Measurements from ENCODE around the gene TEAD3.
"Not testable (repeated sequence)": the region's sequence is repeated elsewhere in the genome, so short reads cannot be mapped to it uniquely, and the experiment has no call there.

Gene TEAD3

GRCh38 chr6:35445691-35446090 is 51.2 kb downstream of the TEAD3 start:
- no peak for DNase-seq

- no peak for DNase-seq
Observed at GRCh38 chr6:35443341-35444030, 53.4 kb downstream of the TEAD3 start.

DNA sequence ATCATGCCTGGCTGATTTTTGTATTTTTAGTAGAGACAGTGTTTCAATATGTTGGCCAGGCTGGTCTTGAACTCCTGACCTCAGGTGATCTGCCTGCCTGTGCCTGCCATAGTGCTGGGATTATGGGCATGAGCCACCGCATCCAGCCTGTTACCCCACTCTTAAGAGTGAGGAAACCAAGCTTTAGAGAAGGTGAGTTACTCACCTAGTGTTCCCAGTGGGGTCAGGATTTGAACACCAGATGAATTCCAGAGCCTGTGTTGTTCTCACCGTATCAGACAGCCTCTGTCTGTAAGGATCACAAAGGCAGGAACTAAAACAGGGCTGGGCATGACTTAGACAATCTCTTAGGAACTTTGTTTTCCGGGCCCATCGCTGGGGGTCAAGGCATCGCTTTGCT is 54.2 kb downstream of the TEAD3 start:
- no peak for DNase-seq

DNA sequence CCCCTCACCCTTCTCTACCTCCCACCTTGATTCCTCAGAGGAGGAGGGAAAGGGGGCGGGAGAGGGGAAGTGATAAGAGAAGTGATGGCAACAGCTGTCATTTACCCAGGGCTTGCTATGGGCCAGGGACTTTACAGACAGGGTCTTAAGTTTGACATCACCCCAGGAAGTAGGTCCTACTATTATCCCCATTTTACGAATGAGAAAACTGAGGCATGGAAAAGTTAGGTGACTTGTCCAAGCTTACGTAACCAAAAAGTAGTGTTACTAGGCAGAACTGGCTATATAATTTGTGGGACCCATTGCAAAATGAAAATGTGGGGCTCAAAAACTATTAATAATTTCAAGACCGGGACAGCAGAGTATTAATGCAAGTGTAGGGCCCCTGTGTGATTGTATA is 55.2 kb downstream of the TEAD3 start:
- DNase-seq = no peak

- DNase-seq = no peak
Observed at GRCh38 chr6:35441205-35441604, 55.7 kb downstream of the TEAD3 start.

- no peak for DNase-seq
Observed at GRCh38 chr6:35439308-35439707, 57.6 kb downstream of the TEAD3 start.

DNA sequence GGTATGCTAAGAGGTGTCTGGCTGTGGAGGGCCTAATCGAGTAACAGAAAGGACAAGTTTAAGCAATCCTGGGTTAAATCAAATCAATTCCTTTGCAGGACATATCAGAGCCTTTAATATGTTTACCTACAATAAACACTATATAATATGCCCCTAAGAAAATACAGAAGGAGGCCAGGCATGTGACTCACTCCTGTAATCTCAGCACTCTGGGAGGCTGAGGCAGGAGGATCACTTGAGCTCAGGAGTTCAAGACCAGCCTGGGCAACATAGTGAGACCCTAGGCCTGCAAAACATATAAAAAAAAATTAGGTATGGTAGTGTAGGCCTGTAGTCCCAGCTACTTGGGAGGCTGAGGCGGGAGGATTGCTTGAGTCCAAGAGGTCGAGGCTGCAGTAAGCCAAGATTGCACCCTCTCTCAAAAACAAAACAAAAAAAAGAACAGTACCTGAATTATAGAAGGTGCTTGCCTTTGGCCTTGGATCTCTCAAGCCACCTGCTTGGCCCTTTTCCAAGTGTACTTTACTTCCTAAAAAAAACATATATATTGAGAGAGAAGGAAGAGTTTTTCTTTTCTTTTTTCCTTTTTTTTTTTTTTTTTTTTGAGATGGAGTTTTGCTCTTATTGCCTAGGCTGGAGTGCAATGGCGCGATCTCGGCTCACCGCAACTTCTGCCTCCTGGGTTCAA is 58.4 kb downstream of the TEAD3 start:
- not testable (repeated sequence) for DNase-seq

DNA sequence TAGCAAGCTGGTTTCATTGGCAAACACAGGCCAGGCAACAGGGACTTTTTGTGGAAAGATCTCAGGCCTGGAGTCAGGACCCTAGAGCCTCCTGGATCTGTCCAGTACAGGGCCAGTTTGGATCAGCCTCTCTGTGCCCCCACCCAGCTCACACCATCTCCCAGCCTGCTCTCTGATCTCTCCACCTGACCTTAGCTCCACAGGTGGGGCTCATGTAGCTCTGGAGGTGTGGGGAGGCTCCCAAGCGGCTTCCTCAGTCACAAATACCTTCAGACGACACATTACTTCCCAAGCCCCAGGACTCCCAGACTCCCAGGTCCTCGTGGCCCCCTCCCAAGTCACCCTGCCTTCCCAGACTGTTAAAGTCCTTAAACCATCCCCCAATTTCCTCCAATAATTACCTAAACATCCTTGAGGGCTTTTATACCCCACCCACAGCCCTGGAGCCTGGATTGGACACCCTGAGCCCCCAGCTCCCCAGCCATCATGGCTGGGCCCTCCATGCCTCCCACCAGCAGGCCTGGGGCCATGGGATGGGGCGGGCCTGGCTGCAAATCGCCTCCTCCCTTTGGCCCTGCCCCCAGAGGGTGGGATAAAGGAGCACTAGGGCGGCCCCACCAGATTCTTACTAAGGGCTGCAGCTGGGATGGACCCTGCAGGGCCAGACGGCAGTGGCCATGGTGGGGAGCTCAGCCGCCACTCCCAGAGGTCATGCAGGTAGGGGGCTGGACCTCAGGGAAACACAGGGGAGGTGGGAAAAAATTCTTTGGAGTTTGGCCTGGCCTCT is 60.6 kb downstream of the TEAD3 start:
- no peak for DNase-seq

GRCh38 chr6:35435074-35435837 is 61.6 kb downstream of the TEAD3 start:
- no peak for DNase-seq

DNA sequence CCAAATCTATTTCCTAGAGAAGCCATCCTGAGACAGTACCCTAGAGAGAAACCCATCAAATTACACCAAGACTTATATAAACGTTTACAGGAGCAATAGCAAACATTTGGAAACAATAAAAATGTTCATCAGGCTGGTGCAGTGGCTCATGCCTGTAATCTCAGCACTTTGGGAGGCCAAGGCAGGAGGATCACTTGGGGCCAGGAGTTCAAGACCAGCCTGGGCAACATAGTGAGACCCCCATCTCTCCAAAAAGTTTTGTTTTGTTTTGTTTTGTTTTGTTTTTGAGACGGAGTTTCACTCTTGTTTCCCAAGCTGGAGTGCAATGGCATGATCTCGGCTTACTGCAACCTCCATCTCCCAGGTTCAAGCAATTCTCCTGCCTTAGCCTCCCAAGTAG is 64.2 kb downstream of the TEAD3 start:
- not testable (repeated sequence) for DNase-seq

DNA sequence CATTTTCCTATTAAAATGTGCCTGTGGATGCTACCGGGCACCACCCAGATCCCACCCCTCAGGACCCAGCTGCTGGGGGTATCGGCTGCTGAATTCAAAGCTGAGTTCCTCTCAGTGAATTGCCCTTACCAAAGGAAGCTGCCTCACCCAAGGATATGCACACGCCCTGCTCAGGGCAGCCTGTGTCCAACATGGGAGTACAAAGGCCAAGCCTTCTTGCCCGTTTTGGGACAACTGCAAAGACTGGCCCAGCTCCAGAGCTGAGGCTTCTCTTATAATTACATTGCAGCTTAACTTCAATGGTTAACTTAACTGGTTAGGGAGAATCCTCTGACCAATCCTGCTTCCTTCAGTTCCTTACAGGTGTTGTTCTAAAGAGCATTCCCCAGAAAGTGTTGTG is 64.6 kb downstream of the TEAD3 start:
- DNase-seq = no peak

DNA sequence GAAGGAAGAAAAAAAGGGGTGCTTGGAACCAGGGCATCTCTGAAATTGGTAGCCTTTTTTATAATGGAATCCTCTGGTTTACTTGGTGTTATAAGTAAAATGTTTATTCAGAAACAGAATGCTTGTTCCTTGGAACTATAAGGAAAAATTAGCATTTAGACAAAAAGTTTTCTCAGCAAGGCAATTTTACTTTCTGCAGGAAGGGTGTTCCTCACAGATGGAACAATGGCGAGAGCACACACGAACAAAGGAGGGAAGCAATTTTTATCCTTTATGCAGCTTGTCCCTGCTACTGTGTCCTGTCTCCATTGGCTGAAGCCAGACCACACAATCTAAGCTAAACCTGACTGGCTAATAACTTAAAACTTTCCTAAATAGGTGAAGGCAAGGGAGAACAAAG is 67.4 kb downstream of the TEAD3 start:
- no peak for DNase-seq

- DNase-seq = no peak
Observed at GRCh38 chr6:35428421-35429149, 68.3 kb downstream of the TEAD3 start.

- no peak for DNase-seq
Observed at GRCh38 chr6:35427851-35428321, 69.0 kb downstream of the TEAD3 start.

DNA sequence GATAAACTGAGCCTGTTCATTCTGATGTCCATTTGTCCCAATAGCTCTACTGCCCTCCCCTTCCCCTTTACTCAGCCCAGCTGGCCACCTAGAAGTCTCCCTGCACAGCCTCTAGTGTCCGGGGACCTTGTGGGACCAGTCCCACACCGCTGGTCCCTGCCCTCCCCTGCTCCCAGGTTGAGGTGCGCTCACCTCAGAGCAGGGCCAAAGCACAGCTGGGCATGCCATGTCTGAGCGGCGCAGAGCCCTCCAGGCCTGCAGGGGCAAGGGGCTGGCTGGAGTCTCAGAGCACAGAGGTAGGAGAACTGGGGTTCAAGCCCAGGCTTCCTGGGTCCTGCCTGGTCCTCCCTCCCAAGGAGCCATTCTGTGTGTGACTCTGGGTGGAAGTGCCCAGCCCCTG is 69.4 kb downstream of the TEAD3 start:
- no peak for DNase-seq

GRCh38 chr6:35426074-35426473 is 70.8 kb downstream of the TEAD3 start:
- no peak for DNase-seq

DNA sequence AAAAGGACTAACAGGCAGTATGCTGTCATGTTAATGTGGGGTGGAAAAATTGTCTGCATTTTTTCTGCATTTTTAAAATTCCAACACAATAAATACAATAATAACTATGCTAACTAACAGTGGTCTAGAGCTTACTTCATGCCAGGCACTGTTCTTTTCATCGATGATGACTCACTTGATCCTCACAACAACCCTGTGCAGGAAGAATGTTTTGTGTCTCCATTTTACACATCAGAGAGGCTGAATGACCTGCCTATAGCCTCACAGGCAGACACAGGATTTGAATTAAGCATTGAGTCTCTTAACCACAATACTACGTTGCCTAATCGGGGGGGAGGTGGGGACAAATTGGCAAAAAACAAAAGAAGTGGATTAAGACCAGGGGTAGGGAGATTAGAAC is 71.6 kb downstream of the TEAD3 start:
- no peak for DNase-seq
